ENCODE data around the gene ZC3H4. TPM values are rescaled to one million over a fixed set of nuclear protein-coding genes. Genes with fewer than 3 reads are reported as not detected.

The ZC3H4 gene
- total RNA-seq, 1 donor from 2014 or later: 22.1 TPM

DNA sequence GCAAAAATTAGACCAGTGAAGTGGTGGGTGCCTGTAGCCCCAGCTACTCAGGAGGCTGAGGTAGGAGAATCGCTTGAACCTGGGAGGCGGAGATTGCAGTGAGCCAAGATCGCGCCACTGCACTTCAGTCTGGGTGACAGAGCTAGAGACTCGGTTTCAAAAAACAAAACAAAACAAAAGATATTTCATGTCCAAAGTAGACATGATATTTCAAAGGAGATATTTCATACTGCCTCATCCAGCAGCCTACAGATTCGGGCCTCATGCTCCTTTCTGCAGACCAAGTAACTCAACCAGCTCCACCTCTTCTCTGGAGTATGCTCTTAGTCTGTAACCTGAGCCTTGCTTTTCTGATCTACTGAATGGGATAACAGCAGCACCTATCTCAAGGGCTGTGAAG, 15.0 kb downstream of the ZC3H4 start:
- Histone ChIP-seq H3K9me3 (replicated peaks) (no peaks in the 10 kb centered on the region), H3K4me1 (peaks cover 86% of the 10 kb centered on the region), H3K36me3 (peaks cover 9% of the 10 kb centered on the region), H3K4me3 (no peak overlapping the region), H3K27me3 (ENCODE audit: low read depth) (no peaks in the 10 kb centered on the region), H3K27ac (replicated peaks) (peak overlapping the region; percentile 80)
- no peak for DNase-seq
- intact Hi-C loops (cut with micrococcal nuclease): no loop called here
- TF ChIP-seq, protein P1, sequence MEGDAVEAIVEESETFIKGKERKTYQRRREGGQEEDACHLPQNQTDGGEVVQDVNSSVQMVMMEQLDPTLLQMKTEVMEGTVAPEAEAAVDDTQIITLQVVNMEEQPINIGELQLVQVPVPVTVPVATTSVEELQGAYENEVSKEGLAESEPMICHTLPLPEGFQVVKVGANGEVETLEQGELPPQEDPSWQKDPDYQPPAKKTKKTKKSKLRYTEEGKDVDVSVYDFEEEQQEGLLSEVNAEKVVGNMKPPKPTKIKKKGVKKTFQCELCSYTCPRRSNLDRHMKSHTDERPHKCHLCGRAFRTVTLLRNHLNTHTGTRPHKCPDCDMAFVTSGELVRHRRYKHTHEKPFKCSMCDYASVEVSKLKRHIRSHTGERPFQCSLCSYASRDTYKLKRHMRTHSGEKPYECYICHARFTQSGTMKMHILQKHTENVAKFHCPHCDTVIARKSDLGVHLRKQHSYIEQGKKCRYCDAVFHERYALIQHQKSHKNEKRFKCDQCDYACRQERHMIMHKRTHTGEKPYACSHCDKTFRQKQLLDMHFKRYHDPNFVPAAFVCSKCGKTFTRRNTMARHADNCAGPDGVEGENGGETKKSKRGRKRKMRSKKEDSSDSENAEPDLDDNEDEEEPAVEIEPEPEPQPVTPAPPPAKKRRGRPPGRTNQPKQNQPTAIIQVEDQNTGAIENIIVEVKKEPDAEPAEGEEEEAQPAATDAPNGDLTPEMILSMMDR (IDR thresholded peaks at IDR 0.05; ENCODE audit: borderline replicate concordance): no peak

DNA sequence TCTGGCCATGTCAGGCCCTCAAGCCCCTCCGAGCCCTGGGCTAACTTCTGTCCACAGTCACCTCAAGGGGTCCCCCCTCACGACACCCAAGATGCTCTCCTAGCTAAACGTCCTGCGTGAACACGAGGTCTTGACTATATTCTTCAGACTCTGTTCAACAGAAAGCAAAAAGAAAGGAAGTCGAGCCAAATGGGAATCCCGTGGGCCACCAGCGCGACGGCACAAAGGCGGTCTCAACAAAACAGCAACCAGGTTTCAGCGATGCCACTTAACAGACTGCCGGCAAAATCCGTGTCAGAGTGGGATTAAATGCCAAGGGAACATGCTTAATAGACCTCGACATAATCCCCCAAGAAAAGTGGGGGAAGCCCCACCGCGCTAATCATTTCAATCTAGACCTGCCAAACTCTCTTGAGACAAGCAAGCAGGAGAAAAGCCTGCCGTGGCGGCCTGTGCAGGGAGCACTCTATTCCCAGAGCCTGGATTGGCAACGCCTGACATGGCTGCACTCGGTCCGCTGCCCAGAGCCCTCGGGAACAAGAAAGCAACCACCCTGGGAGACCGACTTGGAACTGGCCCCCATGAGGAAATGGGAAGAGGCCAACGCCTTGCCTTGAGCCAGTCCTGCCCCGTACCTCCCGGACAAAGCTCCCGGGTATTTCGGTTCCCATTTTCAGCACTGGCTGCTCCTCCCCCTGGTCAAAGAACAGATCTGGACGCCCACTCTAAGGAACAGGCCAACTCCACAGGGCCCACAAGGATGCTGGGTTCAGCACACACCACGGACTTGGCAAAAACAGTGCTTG, 16.0 kb downstream of the ZC3H4 start:
- TF ChIP-seq, protein P1 (IDR thresholded peaks at IDR 0.05; ENCODE audit: borderline replicate concordance): no peak
- Histone ChIP-seq H3K36me3 (peaks cover 13% of the 10 kb centered on the region), H3K4me3 (peak overlapping the region; percentile 47), H3K4me1 (peaks cover 83% of the 10 kb centered on the region), H3K27ac (replicated peaks) (peak overlapping the region; percentile 80), H3K9me3 (replicated peaks) (no peaks in the 10 kb centered on the region), H3K27me3 (ENCODE audit: low read depth) (no peaks in the 10 kb centered on the region)
- intact Hi-C loops (cut with micrococcal nuclease): no loop called here
- DNase-seq: peak; percentile 50

DNA sequence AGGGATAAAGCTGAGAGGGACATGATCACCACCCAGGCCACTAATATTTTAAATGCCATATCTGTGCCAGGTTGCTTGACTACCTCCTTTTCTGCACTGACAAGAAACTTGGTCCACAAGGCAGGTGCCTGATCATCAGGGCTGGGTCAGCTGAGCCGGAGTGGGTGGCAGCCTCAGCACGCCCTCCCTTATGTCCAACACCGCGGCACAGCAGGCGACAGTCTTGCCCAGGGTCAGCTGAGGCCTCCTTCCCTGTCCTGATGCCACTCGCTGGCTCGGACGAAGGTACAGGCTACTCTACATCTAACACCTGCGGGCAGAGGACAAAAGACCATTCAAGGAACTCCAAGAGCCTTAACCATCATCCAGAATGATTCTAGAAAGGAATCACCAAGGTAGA, 16.9 kb downstream of the ZC3H4 start:
- intact Hi-C loops (cut with micrococcal nuclease): no loop called here
- Histone ChIP-seq H3K36me3 (peaks cover 21% of the 10 kb centered on the region), H3K27ac (replicated peaks) (peak overlapping the region; percentile 80), H3K27me3 (ENCODE audit: low read depth) (no peaks in the 10 kb centered on the region), H3K4me3 (no peak overlapping the region), H3K9me3 (replicated peaks) (no peaks in the 10 kb centered on the region), H3K4me1 (peaks cover 74% of the 10 kb centered on the region)
- DNase-seq: peak; percentile 40
- TF ChIP-seq, protein P1 (IDR thresholded peaks at IDR 0.05; ENCODE audit: borderline replicate concordance): no peak

DNA sequence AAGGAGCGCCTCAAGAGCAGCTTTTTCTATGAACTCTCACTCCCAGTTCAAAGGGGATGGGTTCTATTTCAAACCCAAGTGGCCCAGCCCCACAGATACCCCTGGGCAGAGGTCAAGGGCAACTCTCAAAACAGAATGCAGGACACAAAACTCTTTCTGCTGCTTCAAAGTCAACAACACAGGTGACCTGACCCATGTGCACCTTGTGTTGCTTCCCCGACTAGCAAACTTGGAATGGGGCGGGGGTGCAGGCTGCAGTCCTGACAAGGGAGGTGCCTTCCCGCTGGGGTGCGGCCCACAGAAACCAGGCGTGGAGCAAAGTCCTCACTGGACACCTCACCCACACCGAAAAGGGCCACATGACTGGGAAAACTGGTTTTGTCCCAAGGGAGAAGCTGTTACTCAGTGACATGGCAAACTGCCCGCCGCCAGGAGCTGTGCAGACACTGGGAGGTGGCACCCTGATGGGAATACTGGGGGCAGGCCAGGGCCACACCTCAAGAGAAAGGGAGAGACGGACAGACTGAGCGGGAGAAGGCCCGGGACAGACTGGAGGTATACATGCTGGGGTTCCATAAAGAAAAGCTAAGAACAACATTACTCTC, 17.4 kb downstream of the ZC3H4 start:
- Histone ChIP-seq H3K36me3 (peaks cover 25% of the 10 kb centered on the region), H3K4me1 (peaks cover 70% of the 10 kb centered on the region), H3K4me3 (no peak overlapping the region), H3K9me3 (replicated peaks) (no peaks in the 10 kb centered on the region), H3K27ac (replicated peaks) (peak overlapping the region; percentile 80), H3K27me3 (ENCODE audit: low read depth) (no peaks in the 10 kb centered on the region)
- peak; percentile 77 for DNase-seq
- TF ChIP-seq, protein P1 (IDR thresholded peaks at IDR 0.05; ENCODE audit: borderline replicate concordance): no peak
- intact Hi-C loops (cut with micrococcal nuclease): no loop called here

DNA sequence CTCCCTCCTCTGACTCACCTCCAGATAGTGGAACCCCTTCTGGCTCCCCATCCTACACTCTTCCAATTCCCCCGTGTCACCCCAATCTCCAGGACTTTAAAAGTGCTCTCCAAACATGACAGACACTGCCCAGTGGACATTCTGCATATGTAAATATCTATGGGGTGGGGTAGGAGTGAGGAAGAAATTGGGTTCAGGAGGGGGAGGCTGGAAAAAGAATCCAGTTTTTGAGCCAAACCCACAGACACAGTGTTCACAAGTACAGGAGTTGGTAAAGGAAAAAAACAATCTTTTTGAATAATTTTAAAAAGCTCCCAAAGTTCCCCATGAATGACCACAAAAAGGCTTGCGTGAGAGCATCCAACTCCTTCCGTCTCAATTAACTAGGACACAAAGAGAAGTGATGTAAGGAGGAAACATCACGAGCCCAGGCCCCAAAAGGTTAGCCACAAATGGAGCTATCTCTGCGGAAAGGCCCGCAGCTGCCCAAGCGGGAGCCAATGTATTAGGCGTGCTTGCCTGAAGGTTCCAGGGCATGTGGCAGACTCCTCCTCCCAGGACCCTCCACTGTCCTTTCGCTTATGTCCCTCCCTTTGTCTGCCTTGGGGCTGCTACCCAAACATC, 18.0 kb downstream of the ZC3H4 start:
- TF ChIP-seq, protein P1 (IDR thresholded peaks at IDR 0.05; ENCODE audit: borderline replicate concordance): no peak
- Histone ChIP-seq H3K4me3 (no peak overlapping the region), H3K27ac (replicated peaks) (peak overlapping the region; percentile 80), H3K27me3 (ENCODE audit: low read depth) (no peaks in the 10 kb centered on the region), H3K4me1 (peaks cover 70% of the 10 kb centered on the region), H3K9me3 (replicated peaks) (no peaks in the 10 kb centered on the region), H3K36me3 (peaks cover 31% of the 10 kb centered on the region)
- intact Hi-C loops (cut with micrococcal nuclease): no loop called here
- no peak for DNase-seq

All from left ventricle myocardium inferior (tissue), 1 donor.